Calu3 (cell line): Measurements from ENCODE around the gene PTPN14. TPM values are rescaled to one million over a fixed set of nuclear protein-coding genes. Genes with fewer than 3 reads are reported as not detected.

Experiments used
- BruUV-seq: library from RNA; stranded (reverse); fragments of 400-500 nt; replicated peaks from 2 replicates; lab custom pipeline; 2021; lab: Mats Ljungman, UMichigan
- CTCF ChIA-PET: fragments of 300-600 bp; sonication (Branson Sonifier 250); formaldehyde crosslinking; loops from one replicate; lab custom pipeline; 2022; ENCODE audit warnings: antibody characterized with exemption; lab: Charles Lee
- DNase-seq: peaks from one replicate; pipeline ENCODE4 v3.0.0; 2022
- H3K27ac Mint-ChIP-seq: one replicate; pipeline ENCODE4 v1.8.0; 2022; ENCODE audit warnings: mixed read lengths; ENCODE audit not compliant: unreplicated experiment
- H3K27me3 Mint-ChIP-seq: one replicate; pipeline ENCODE4 v1.8.0; 2022; ENCODE audit warnings: mixed read lengths; ENCODE audit not compliant: unreplicated experiment
- H3K36me3 Mint-ChIP-seq: one replicate; pipeline ENCODE4 v1.8.0; 2022; ENCODE audit warnings: mild to moderate bottlenecking, moderate library complexity, mixed read lengths; ENCODE audit not compliant: insufficient read depth, unreplicated experiment
- H3K4me1 Mint-ChIP-seq: one replicate; pipeline ENCODE4 v1.8.0; 2022; ENCODE audit warnings: mild to moderate bottlenecking, low read depth, mixed read lengths; ENCODE audit not compliant: unreplicated experiment
- H3K4me3 Mint-ChIP-seq: one replicate; pipeline ENCODE4 v1.8.0; 2022; ENCODE audit warnings: mild to moderate bottlenecking, low read depth, moderate library complexity, mixed read lengths; ENCODE audit not compliant: unreplicated experiment
- H3K9me3 Mint-ChIP-seq: one replicate; pipeline ENCODE4 v1.8.0; 2022; ENCODE audit warnings: low read depth, mixed read lengths; ENCODE audit not compliant: unreplicated experiment
- CTCF ChIP-seq: fragments of 200-600 bp; IDR thresholded peaks from one replicate; pipeline ENCODE4 v1.8.0; 2022; ENCODE audit warnings: antibody characterized with exemption; ENCODE audit not compliant: unreplicated experiment
- intact Hi-C: fragments of 100-400 bp; cut with micrococcal nuclease; formaldehyde crosslinking; loops from one replicate; pipeline ENCODE4 v1.10.0; 2022; ENCODE audit not compliant: unreplicated experiment
- total RNA-seq: library from RNA; stranded (reverse); gene quantifications from 2 replicates; pipeline ENCODE4 v1.2.3, GENCODE V29; 2022

PTPN14 gene
- total RNA-seq, 1 experiment from 2014 or later = 77.4 TPM

GRCh38 chr1:214361636-214362035 is 189.8 kb downstream of the PTPN14 start:
- no peaks in the 10 kb centered on the region for H3K27me3 Mint-ChIP-seq
- no peaks in the 10 kb centered on the region for H3K9me3 Mint-ChIP-seq
- CTCF ChIA-PET = no interaction called here
- H3K4me3 Mint-ChIP-seq = no peak overlapping the region
- no peak for TF ChIP-seq CTCF
- no peak overlapping the region for H3K27ac Mint-ChIP-seq
- intact Hi-C loops = no loop called here
- peaks cover 42% of the 10 kb centered on the region for H3K36me3 Mint-ChIP-seq
- BruUV-seq = no TSS peak
- no peak for DNase-seq
- no peaks in the 10 kb centered on the region for H3K4me1 Mint-ChIP-seq

DNA sequence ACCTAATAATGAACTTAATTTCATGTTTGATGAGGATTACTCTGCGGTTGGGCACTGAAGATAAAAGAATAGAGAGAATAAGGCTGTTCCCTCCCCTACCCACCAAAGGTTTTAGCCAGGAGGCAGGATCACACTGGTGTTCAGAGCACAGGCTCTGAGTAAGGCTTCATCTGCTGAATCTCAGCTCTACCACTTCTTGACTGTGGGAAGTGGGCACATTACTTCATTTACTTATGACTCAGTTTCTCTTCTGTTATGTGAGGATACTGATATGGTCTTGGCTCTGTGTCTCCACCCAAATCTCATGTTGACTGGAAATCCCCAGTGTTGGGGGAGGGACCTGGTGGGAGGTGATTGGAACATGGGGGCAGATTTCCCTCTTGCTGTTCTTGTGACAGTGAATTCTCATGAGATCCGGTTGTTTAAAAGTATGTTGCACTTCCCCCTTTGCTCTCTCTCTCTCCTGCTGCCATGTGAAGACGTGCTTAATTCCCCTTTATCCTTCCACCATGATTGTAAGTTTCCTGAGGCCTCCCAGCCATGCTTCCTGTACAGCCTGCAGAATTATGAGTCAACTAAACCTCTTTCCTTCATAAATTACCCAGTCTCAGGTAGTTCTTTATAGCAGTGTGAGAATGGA is 190.8 kb downstream of the PTPN14 start:
- CTCF ChIA-PET = interaction anchor here (0.6 kb wide), 1 partner anchor 27 kb away, joined by 4 read pairs; no protein-coding TSS in a partner anchor
- H3K36me3 Mint-ChIP-seq = peaks cover 34% of the 10 kb centered on the region
- H3K9me3 Mint-ChIP-seq = no peaks in the 10 kb centered on the region
- H3K4me1 Mint-ChIP-seq = no peaks in the 10 kb centered on the region
- H3K4me3 Mint-ChIP-seq = no peak overlapping the region
- intact Hi-C loops = no loop called here
- H3K27me3 Mint-ChIP-seq = no peaks in the 10 kb centered on the region
- no peak for TF ChIP-seq CTCF
- no TSS peak for BruUV-seq
- no peak overlapping the region for H3K27ac Mint-ChIP-seq
- no peak for DNase-seq

DNA sequence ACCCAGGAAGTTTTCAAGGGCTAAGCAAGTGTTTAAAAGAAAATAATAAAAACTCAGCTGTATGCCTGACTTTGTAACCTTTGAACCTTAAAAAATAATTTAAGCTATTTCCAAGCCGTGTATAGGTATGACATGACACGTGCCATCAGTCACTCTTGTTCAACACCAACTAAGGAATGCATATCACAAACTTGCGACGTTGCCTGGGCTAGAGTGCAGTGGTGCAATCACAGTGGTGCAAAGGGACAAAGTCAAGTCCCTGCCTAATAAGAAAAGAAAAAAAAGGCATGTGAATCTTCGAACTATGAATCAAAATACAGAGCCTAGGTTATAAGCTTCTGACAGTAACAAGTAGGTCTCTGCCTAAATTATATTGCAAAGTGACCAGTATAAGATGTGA is 191.3 kb downstream of the PTPN14 start:
- CTCF ChIA-PET = no interaction called here
- H3K36me3 Mint-ChIP-seq = peaks cover 34% of the 10 kb centered on the region

GRCh38 chr1:214354440-214355148 is 196.8 kb downstream of the PTPN14 start:
- Mint-ChIP-seq H3K4me1 (no peaks in the 10 kb centered on the region), H3K36me3 (peaks cover 30% of the 10 kb centered on the region), H3K27ac (no peak overlapping the region), H3K9me3 (no peaks in the 10 kb centered on the region), H3K4me3 (no peak overlapping the region), H3K27me3 (no peaks in the 10 kb centered on the region)
- CTCF ChIA-PET = interaction anchor here (0.6 to 1.1 kb wide), 2 partner anchors 52 to 130 kb away, joined by 3 read pairs; no protein-coding TSS in a partner anchor
- no peak for DNase-seq
- no TSS peak for BruUV-seq
- intact Hi-C loops = no loop called here
- no peak for TF ChIP-seq CTCF

More for the DNA sequence above, 191.3 kb downstream of the PTPN14 start:
- Mint-ChIP-seq H3K9me3 (no peaks in the 10 kb centered on the region), H3K4me3 (no peak overlapping the region), H3K27me3 (no peaks in the 10 kb centered on the region), H3K4me1 (no peaks in the 10 kb centered on the region), H3K27ac (no peak overlapping the region)
- BruUV-seq = no TSS peak
- intact Hi-C loops = no loop called here
- no peak for DNase-seq
- TF ChIP-seq CTCF = no peak
